HG03045 (cell line): ENCODE results near the gene RAB40C.

ENCODE experiments used
- ATAC-seq: cut with Tn5 transposase; IDR thresholded peaks from one replicate; pipeline ENCODE4 v1.9.1; 2021; ENCODE audit warnings: mild to moderate bottlenecking, moderate library complexity; ENCODE audit not compliant: unreplicated experiment

The RAB40C gene

GRCh38 chr16:630249-630814 is 40.5 kb downstream of the RAB40C start:
- ATAC-seq: no peak

DNA sequence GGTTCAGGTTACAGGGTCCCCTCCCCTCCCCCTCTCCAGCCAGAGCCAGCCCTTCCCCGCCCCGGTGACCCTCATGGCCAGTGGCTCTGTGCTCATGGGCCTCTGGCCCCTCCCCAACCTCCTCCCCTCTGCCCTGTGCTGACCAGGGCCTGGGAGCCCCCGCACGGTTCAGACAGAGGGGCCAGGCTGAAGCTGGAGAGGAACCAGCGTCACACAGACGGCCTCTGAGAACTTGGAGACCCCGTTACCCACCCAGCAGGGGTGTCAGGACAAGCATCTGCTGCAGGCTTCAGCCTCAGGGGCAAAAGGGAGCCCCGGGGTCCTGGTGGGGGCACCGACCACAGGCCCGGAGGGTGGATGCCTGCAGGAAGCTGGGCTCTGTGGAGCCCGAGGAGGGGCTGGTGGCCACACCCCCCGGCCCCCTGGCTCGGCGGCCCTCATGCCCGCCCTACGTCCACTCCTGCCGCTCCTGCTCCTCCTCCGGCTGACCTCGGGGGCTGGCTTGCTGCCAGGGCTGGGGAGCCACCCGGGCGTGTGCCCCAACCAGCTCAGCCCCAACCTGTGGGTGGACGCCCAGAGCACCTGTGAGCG is 41.0 kb downstream of the RAB40C start, which contains the start of gene WFIKKN1:
Gene WFIKKN1, plus strand, starts transcription at position 171 of the 591 bp plus-strand sequence. Its CDS starts 269 bp downstream, at position 440.
- no peak for ATAC-seq

GRCh38 chr16:631808-632358 is 42.0 kb downstream of the RAB40C start:
- ATAC-seq: no peak

- ATAC-seq: no peak
These were observed 42.8 kb downstream of the RAB40C start for GRCh38 chr16:632486-633335.

GRCh38 chr16:633336-634050 is 43.6 kb downstream of the RAB40C start:
- ATAC-seq: no peak

DNA sequence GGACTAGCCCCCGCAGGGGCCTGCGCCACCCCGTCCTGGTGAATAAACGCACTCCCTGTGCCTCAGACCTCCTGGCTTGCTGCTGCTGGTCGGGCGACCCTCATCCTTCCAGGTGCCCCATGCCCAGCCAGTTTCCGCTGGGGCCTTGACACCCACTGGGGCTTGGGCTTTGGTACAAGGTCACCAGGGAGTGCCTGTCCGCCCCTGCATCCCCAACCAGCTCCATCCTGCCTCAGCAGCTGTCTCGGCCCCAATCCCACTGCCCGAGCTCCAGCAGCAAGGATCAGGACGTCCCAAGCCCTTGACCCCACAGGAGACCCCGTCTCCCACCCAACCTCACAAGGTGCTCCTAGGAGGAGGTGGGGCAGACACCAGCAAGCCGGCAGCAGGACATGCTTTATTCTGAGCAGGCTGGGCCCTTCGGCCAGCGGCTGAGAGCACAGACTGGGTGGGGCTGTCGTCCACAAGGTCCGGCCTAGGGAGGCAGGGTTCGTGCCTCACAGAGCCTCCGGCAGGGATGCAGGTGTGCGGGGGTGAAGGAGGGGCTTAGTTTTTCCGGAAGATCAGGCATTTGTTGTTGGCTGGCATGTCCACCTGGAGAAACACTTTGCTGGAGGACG is 44.3 kb downstream of the RAB40C start:
- ATAC-seq: no peak

- ATAC-seq: no peak
These were observed 45.1 kb downstream of the RAB40C start for GRCh38 chr16:634996-635395.

GRCh38 chr16:635573-636205 is 45.8 kb downstream of the RAB40C start:
- ATAC-seq: no peak

GRCh38 chr16:636206-637080 is 46.6 kb downstream of the RAB40C start, which contains the start of gene METTL26:
Gene METTL26 (minus strand): TSS chr16:636305. CDS start chr16:636290, 15 bp downstream.
- ATAC-seq: peak; percentile 60

- peak; percentile 0 for ATAC-seq
These were observed 47.5 kb downstream of the RAB40C start for GRCh38 chr16:637081-638018.

GRCh38 chr16:638034-638543 is 48.2 kb downstream of the RAB40C start:
- ATAC-seq: no peak

DNA sequence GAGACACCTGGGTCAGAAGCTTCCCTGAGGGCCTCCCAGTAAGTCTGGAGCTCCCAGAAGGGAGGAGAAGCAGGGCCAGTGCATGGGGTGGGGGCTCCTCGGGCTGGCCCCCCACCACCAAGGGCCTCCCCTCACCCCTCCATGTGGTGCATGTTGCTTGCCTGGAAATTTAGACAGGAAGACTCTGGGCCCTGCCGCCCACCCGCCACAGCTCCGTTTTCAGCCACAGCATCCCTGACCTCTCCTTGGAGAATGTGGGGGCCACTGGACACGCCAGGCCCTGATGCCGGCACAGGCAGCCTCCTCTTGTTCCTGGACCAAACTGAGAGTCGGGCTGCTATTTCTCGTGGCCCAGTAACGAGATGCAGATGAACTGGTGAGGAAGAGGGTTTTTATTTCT is 49.0 kb downstream of the RAB40C start:
- ATAC-seq: no peak

GRCh38 chr16:640614-641013 is 50.7 kb downstream of the RAB40C start:
- ATAC-seq: no peak

GRCh38 chr16:641326-642188 is 51.7 kb downstream of the RAB40C start, which contains the start of gene MCRIP2:
Gene MCRIP2 (plus strand): TSS chr16:641828. CDS start chr16:641992, 164 bp downstream.
- ATAC-seq: peak; percentile 39

DNA sequence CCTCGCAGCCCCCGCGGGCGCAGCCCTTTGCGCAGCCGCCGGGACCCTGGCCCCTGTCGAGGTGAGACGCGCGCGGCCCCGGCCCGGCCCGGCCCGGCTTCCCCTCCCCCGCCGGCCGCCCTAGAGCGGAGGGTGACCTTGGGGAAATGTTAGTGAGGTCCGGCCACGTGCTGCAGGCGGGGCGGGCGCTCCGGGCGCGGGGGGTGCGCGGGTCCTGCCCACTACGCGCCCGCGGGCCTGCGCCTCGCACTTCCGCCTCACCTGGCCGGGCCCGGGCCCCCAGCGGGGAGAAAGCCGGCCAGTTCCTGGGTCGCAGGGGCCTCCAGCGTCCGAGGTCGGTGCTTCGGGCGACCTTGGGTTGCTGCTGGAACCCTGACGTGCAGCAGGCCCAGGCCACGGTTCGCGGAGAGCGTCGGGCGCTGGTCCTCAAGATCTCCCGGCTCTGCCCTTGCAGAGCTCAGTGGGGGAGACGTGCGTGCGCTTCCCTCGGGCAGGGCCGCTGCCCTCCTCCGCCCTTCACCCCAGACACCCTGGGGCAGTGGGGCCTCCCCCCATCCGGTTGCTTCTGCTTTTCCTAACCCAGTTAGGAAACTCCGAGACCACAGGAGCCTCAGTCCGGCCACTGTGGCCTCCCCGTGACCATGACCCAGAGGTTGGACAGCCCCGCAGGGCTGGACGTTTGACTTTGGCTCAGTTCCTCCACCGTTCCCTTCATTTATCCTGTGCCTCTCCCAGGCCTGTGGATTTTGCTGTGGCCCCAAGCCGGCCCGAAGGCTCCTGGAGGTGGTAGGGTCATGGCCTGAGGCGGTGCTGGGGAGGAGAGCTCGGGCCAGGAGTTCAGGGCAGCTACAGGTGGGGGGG is 52.6 kb downstream of the RAB40C start:
- ATAC-seq: peak; percentile 41

- ATAC-seq: no peak
These were observed 53.1 kb downstream of the RAB40C start for GRCh38 chr16:643050-643368.
